Suprapubic skin (tissue), 3 donors: Measurements from ENCODE around the gene MYH14.

Source experiments
- CTCF ChIP-seq, 2 donors: fragments of 200-600 bp in 1 of 2; fragments of 450-650 bp in 1 of 2; sonication (generic) in 1 of 2; IDR thresholded peaks; one replicate each; pipeline ENCODE4 v1.5.1; 2016 to 2019; ENCODE audit warnings: antibody characterized with exemption in 2 of 2, mild to moderate bottlenecking in 1 of 2, moderate library complexity in 1 of 2
- EP300 ChIP-seq: sonication (generic); formaldehyde crosslinking; IDR thresholded peaks from one replicate; pipeline ENCODE4 v1.6.1; 2017; ENCODE audit warnings: antibody characterized with exemption
- POLR2A ChIP-seq, 2 donors: fragments of 450-650 bp; IDR thresholded peaks; one replicate each; pipeline ENCODE4 v1.6.1; 2017; ENCODE audit warnings: antibody characterized with exemption in 2 of 2, mild to moderate bottlenecking in 2 of 2, moderate library complexity in 2 of 2

- TF ChIP-seq EP300 (no peak), CTCF (IDR thresholded peaks at IDR 0.05) (no peak), POLR2A (IDR thresholded peaks at IDR 0.05) (no peak)
Measured at GRCh38 chr19:50174100-50174793, 29.2 kb upstream of the MYH14 start.
